SKM-1 treated with dmso at 0.1 percent for 144 hours (cell line): ENCODE measurements around the gene CDK1.
A peak's percentile ranks its signal among the peaks of the same experiment; 100 is the strongest.

Experiments
- DNase-seq: peaks from one replicate; lab custom pipeline; 2025; ENCODE audit not compliant: unreplicated experiment; lab: John Stamatoyannopoulos, UW

The CDK1 gene

GRCh38 chr10:60777696-60778213 is 523 bp upstream of the CDK1 start:
- no peak for DNase-seq

GRCh38 chr10:60778971-60779796 is 906 bp downstream of the CDK1 start:
- no peak for DNase-seq

- no peak for DNase-seq
These were observed 3.4 kb downstream of the CDK1 start for GRCh38 chr10:60781661-60782060.

- no peak for DNase-seq
These were observed 6.4 kb downstream of the CDK1 start for GRCh38 chr10:60784641-60785040.

GRCh38 chr10:60788544-60788943 is 10.3 kb downstream of the CDK1 start:
- DNase-seq: no peak

GRCh38 chr10:60789340-60789739 is 11.1 kb downstream of the CDK1 start:
- no peak for DNase-seq

- DNase-seq: no peak
These were observed 16.7 kb downstream of the CDK1 start for GRCh38 chr10:60794953-60795352.

- no peak for DNase-seq
These were observed 17.4 kb downstream of the CDK1 start for GRCh38 chr10:60795465-60796202.

- DNase-seq: no peak
These were observed 18.2 kb downstream of the CDK1 start for GRCh38 chr10:60796481-60796880.

GRCh38 chr10:60797200-60797599 is 18.9 kb downstream of the CDK1 start:
- DNase-seq: no peak

GRCh38 chr10:60798031-60798430 is 19.8 kb downstream of the CDK1 start:
- no peak for DNase-seq

GRCh38 chr10:60798870-60799269 is 20.6 kb downstream of the CDK1 start:
- DNase-seq: no peak

- no peak for DNase-seq
These were observed 21.8 kb downstream of the CDK1 start for GRCh38 chr10:60799971-60800650.

GRCh38 chr10:60800918-60801317 is 22.6 kb downstream of the CDK1 start:
- DNase-seq: no peak

- no peak for DNase-seq
These were observed 23.2 kb downstream of the CDK1 start for GRCh38 chr10:60801522-60801921.

- peak; percentile 90 for DNase-seq
These were observed 25.2 kb downstream of the CDK1 start for GRCh38 chr10:60803433-60803832.

- no peak for DNase-seq
These were observed 25.6 kb downstream of the CDK1 start for GRCh38 chr10:60803865-60804264.

GRCh38 chr10:60806921-60807320 is 28.6 kb downstream of the CDK1 start:
- DNase-seq: no peak

- no peak for DNase-seq
These were observed 29.2 kb downstream of the CDK1 start for GRCh38 chr10:60807499-60807898.

- no peak for DNase-seq
These were observed 29.8 kb downstream of the CDK1 start for GRCh38 chr10:60808036-60808435.

- DNase-seq: peak; percentile 66
These were observed 30.9 kb downstream of the CDK1 start for GRCh38 chr10:60809157-60809556.
